Measurements from ENCODE around the gene FMO3.

The FMO3 gene

GRCh38 chr1:171158551-171158950 is 67.8 kb downstream of the FMO3 start:
- no peaks in the 10 kb centered on the region for H4K20me1 ChIP-seq (ENCODE audit: control insufficient read depth, insufficient read depth, low read depth, low read length)
- no peak overlapping the region for H3K4me2 ChIP-seq (ENCODE audit: low read length)
- no peaks in the 10 kb centered on the region for H3K79me2 ChIP-seq (ENCODE audit: control insufficient read depth, low read length)
- no peaks in the 10 kb centered on the region for H3K9me3 ChIP-seq (ENCODE audit: control insufficient read depth, insufficient read depth, low read length)
- H3K27me3 ChIP-seq (ENCODE audit: control insufficient read depth, low read length) = no peaks in the 10 kb centered on the region
- H3K36me3 ChIP-seq (ENCODE audit: control insufficient read depth, low read length) = no peaks in the 10 kb centered on the region
- no peak overlapping the region for H3K27ac ChIP-seq (ENCODE audit: low read depth, low read length)
- H3K9me2 ChIP-seq (replicated peaks; ENCODE audit: control insufficient read depth, low read length) = no peaks in the 10 kb centered on the region
- H3F3A ChIP-seq (ENCODE audit: control insufficient read depth, insufficient read depth) = no peaks in the 10 kb centered on the region
- H3K4me3 ChIP-seq (ENCODE audit: low read length) = no peak overlapping the region
- TF ChIP-seq, protein P1, sequence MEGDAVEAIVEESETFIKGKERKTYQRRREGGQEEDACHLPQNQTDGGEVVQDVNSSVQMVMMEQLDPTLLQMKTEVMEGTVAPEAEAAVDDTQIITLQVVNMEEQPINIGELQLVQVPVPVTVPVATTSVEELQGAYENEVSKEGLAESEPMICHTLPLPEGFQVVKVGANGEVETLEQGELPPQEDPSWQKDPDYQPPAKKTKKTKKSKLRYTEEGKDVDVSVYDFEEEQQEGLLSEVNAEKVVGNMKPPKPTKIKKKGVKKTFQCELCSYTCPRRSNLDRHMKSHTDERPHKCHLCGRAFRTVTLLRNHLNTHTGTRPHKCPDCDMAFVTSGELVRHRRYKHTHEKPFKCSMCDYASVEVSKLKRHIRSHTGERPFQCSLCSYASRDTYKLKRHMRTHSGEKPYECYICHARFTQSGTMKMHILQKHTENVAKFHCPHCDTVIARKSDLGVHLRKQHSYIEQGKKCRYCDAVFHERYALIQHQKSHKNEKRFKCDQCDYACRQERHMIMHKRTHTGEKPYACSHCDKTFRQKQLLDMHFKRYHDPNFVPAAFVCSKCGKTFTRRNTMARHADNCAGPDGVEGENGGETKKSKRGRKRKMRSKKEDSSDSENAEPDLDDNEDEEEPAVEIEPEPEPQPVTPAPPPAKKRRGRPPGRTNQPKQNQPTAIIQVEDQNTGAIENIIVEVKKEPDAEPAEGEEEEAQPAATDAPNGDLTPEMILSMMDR (IDR thresholded peaks at IDR 0.05; ENCODE audit: low read depth, low read length, poor library complexity, severe bottlenecking) = no peak
- TF ChIP-seq EZH2phosphoT487 (IDR thresholded peaks at IDR 0.05; ENCODE audit: borderline replicate concordance, low read length) = no peak
- no peaks in the 10 kb centered on the region for H3K4me1 ChIP-seq (ENCODE audit: control insufficient read depth, low read length)

DNA sequence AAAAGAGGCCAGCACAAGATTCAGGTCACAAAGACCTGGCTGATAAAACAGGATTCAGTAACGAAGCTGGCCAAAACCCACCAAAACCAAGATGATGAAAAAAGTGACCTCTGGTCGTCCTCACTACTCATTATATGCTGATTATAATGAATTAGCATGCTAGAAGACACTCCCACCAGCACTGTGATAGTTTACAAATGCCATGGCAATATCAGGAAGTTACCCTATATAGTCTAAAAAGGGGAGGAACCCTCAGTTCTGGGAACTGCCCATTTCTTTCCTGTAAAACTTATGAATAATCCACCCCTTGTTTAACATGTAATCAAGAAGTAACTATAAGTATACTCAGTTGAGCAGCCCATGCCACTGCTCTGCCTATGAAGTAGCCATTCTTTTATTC is 68.4 kb downstream of the FMO3 start:
- H3K9me2 ChIP-seq (replicated peaks; ENCODE audit: control insufficient read depth, low read length) = no peaks in the 10 kb centered on the region
- TF ChIP-seq, protein P1 (IDR thresholded peaks at IDR 0.05; ENCODE audit: low read depth, low read length, poor library complexity, severe bottlenecking) = no peak
- TF ChIP-seq EZH2phosphoT487 (IDR thresholded peaks at IDR 0.05; ENCODE audit: borderline replicate concordance, low read length) = no peak
- no peaks in the 10 kb centered on the region for H3F3A ChIP-seq (ENCODE audit: control insufficient read depth, insufficient read depth)
- no peaks in the 10 kb centered on the region for H4K20me1 ChIP-seq (ENCODE audit: control insufficient read depth, insufficient read depth, low read depth, low read length)
- no peaks in the 10 kb centered on the region for H3K79me2 ChIP-seq (ENCODE audit: control insufficient read depth, low read length)
- no peaks in the 10 kb centered on the region for H3K36me3 ChIP-seq (ENCODE audit: control insufficient read depth, low read length)
- H3K27ac ChIP-seq (ENCODE audit: low read depth, low read length) = no peak overlapping the region
- no peaks in the 10 kb centered on the region for H3K27me3 ChIP-seq (ENCODE audit: control insufficient read depth, low read length)
- H3K4me3 ChIP-seq (ENCODE audit: low read length) = no peak overlapping the region
- H3K4me2 ChIP-seq (ENCODE audit: low read length) = no peak overlapping the region
- no peaks in the 10 kb centered on the region for H3K4me1 ChIP-seq (ENCODE audit: control insufficient read depth, low read length)
- H3K9me3 ChIP-seq (ENCODE audit: control insufficient read depth, insufficient read depth, low read length) = no peaks in the 10 kb centered on the region

GRCh38 chr1:171160211-171160610 is 69.5 kb downstream of the FMO3 start:
- TF ChIP-seq, protein P1 (IDR thresholded peaks at IDR 0.05; ENCODE audit: low read depth, low read length, poor library complexity, severe bottlenecking) = no peak
- no peak for TF ChIP-seq EZH2phosphoT487 (IDR thresholded peaks at IDR 0.05; ENCODE audit: borderline replicate concordance, low read length)
- Histone ChIP-seq H3K4me3 (ENCODE audit: low read length) (no peak overlapping the region), H3K27me3 (ENCODE audit: control insufficient read depth, low read length) (no peaks in the 10 kb centered on the region), H3K4me2 (ENCODE audit: low read length) (no peak overlapping the region), H3K36me3 (ENCODE audit: control insufficient read depth, low read length) (no peaks in the 10 kb centered on the region), H3K79me2 (ENCODE audit: control insufficient read depth, low read length) (no peaks in the 10 kb centered on the region), H4K20me1 (ENCODE audit: control insufficient read depth, insufficient read depth, low read depth, low read length) (no peaks in the 10 kb centered on the region), H3K27ac (ENCODE audit: low read depth, low read length) (no peak overlapping the region), H3K4me1 (ENCODE audit: control insufficient read depth, low read length) (no peaks in the 10 kb centered on the region), H3K9me2 (replicated peaks; ENCODE audit: control insufficient read depth, low read length) (no peaks in the 10 kb centered on the region), H3F3A (ENCODE audit: control insufficient read depth, insufficient read depth) (no peaks in the 10 kb centered on the region), H3K9me3 (ENCODE audit: control insufficient read depth, insufficient read depth, low read length) (no peaks in the 10 kb centered on the region)
